NCI-H2081 (cell line): ENCODE measurements around the gene ATP9B.
A peak's percentile ranks its signal among the peaks of the same experiment; 100 is the strongest.

Experiments used
- DNase-seq, 2 experiments: peaks; one replicate each; lab custom pipeline; 2025; lab: John Stamatoyannopoulos, UW

The ATP9B gene

GRCh38 chr18:79396431-79397246, 327.4 kb downstream of the ATP9B start:
- peak in 1 of 2 experiments; percentile 5 for DNase-seq

- DNase-seq = no peak
Measured at GRCh38 chr18:79397247-79397829, 328.1 kb downstream of the ATP9B start.

- no peak for DNase-seq
Measured at GRCh38 chr18:79397830-79398761, 328.9 kb downstream of the ATP9B start.

- no peak for DNase-seq
Measured at GRCh38 chr18:79399275-79400081, 330.3 kb downstream of the ATP9B start.

- peak in 1 of 2 experiments; percentile 5 for DNase-seq
Measured at GRCh38 chr18:79400091-79400590, 330.9 kb downstream of the ATP9B start.

- DNase-seq = no peak
Measured at GRCh38 chr18:79400591-79401381, 331.6 kb downstream of the ATP9B start.

- no peak for DNase-seq
Measured at GRCh38 chr18:79401494-79402208, 332.5 kb downstream of the ATP9B start.

- no peak for DNase-seq
Measured at GRCh38 chr18:79402209-79402576, 333.0 kb downstream of the ATP9B start.

GRCh38 chr18:79402977-79403722, 334.0 kb downstream of the ATP9B start:
- peak; percentile 45 to 71 for DNase-seq

GRCh38 chr18:79403723-79404566, 334.8 kb downstream of the ATP9B start:
- no peak for DNase-seq

GRCh38 chr18:79404567-79404910, 335.3 kb downstream of the ATP9B start:
- no peak for DNase-seq

GRCh38 chr18:79405019-79405780, 336.0 kb downstream of the ATP9B start:
- no peak for DNase-seq

- no peak for DNase-seq
Measured at GRCh38 chr18:79405781-79406575, 336.8 kb downstream of the ATP9B start.

GRCh38 chr18:79406708-79407107, 337.5 kb downstream of the ATP9B start:
- no peak for DNase-seq

GRCh38 chr18:79409313-79409712, 340.1 kb downstream of the ATP9B start:
- DNase-seq = no peak

- DNase-seq = no peak
Measured at GRCh38 chr18:79410171-79410641, 341.0 kb downstream of the ATP9B start.
